GM18498 (cell line): ENCODE results near the gene NKD1.

Experiments
- ATAC-seq: cut with Tn5 transposase; IDR thresholded peaks from one replicate; pipeline ENCODE4 v1.9.1; 2021; ENCODE audit warnings: mild to moderate bottlenecking, moderate library complexity; ENCODE audit not compliant: unreplicated experiment

Gene NKD1

GRCh38 chr16:50643192-50643591 lies 95.0 kb downstream of the NKD1 start:
- ATAC-seq = no peak

DNA sequence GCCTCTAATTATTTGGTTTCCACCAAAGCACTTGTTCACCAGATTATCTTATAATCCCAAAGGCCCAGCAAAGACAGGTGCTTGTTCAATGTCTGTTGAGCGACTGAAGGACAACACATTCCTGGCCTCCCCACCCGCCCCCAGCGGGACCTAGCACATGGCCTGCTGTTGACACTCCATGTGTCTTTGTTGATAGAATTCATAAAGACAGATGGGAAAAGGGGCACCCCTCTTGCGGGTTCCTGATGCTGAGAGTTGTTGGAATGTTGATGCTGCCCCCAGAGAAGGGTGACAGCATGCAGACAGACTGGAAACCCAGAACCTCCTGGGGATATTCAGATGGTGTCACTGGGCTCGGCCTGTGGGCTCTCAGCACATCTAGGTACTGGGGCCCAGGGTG lies 96.0 kb downstream of the NKD1 start:
- no peak for ATAC-seq

DNA sequence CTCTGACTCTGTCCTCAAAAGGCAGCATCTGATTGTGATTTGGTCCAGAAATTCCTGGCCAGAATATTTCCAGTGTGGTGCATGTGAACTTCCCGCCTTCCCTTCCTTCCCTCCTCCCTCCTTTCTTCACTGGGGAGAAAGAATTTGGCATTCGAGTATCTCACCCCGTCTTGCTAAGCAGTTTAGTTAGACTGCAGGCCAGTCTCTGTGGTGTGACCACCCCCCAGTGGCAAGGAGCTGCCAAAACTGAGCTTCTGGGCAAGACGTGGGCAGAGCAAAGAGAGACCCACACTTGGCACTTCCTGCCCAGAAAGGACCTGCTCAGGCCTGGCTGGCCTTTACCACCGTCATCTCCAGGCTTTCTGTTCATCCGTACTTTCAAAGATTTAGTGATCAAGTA lies 96.5 kb downstream of the NKD1 start:
- ATAC-seq = no peak

DNA sequence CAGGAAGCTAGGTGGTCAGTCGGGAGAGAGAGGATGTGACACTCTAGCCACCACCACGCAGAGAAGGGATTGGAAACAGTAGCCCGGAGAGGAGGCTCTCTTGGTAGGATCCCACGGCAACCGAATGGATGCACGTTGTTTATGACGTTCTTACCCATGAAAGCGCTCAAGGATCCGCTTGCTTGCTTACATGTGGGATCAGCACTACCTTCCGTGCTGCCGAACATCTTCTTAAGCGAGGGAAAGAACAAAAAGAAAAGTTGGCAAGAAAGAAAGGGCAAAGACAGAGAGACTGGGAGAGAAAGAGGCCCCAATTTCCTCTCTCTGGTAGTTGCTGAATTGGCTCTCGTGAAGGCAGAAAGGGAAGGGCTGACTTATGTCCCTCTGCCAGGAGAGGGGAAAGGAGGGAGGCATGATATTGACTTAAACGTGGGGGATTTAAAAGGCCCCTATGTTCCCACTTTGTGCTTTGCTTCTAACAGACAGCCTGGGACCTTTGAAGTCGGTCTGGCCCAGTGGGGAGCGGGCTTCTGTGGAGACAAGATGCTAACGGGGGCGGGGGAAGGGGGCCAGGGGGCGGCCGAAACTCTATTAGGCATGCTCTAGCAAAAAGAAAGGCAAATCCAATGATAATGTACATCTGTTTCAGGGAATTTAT lies 97.5 kb downstream of the NKD1 start:
- no peak for ATAC-seq

- no peak for ATAC-seq
These were observed 98.1 kb downstream of the NKD1 start for GRCh38 chr16:50646345-50646744.

GRCh38 chr16:50651835-50652438 lies 103.7 kb downstream of the NKD1 start:
- ATAC-seq = no peak

GRCh38 chr16:50652836-50653425 lies 104.7 kb downstream of the NKD1 start:
- no peak for ATAC-seq

- ATAC-seq = no peak
These were observed 105.7 kb downstream of the NKD1 start for GRCh38 chr16:50653633-50654519.

GRCh38 chr16:50655558-50656055 lies 107.4 kb downstream of the NKD1 start:
- no peak for ATAC-seq

- no peak for ATAC-seq
These were observed 109.0 kb downstream of the NKD1 start for GRCh38 chr16:50657241-50657640.

- ATAC-seq = no peak
These were observed 111.6 kb downstream of the NKD1 start for GRCh38 chr16:50659806-50660205.

- no peak for ATAC-seq
These were observed 114.2 kb downstream of the NKD1 start for GRCh38 chr16:50662306-50662940.

DNA sequence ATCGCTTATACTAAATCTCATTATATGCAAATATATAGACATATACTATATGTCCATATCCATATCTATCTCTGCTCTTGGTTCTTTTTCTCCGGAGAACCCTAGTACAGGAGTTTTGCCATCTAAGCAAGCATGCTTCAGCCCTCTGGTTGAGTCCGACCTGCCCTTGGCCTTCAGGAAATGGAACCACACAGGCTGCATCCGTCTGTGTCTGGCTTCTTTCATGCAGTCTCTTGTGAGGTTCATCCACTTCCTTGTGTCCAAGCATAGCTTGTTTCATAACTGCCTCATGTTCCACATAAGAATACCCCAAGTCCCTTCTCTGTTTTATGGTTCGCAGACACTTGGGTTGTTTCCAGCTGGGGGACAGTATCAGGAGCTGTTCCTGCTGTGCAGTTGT lies 116.1 kb downstream of the NKD1 start:
- no peak for ATAC-seq

DNA sequence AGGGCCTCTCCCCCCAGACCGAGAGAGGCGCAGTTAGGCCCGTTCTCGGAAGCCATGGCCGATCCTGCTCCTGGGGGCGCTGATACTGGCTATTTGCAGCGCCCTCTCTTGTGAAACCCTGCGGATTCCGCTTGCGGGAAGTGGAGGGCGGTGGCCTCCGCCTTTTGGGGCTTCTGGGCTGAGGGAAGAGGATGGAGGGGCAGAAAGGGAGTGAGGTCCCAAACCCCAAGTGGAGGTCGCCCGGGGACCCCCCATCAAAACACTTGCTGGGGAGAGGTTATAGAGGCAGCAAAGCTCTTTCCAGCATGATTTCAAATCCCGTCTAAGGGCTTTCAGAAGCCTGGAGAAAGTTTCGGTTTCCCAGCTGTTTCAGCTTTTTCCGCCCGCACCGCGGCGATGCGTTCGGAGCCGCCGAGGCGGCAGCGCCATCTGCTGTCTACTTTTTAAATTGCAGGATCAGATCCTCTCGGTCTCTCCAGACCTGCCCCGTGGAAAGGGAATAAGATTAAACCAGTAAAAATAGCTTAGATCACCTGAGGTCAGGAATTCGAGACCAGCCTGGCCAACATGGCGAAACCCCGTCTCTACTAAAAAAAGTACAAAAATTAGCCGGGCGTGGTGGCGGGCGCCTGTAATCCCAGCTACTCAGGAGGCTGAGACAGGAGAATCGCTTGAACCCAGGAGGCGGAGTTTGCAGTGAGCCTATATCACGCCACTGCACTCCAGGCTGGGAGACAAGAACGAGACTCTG lies 117.1 kb downstream of the NKD1 start:
- ATAC-seq = peak; percentile 46

- ATAC-seq = peak; percentile 81
These were observed 118.7 kb downstream of the NKD1 start for GRCh38 chr16:50666658-50667496.

DNA sequence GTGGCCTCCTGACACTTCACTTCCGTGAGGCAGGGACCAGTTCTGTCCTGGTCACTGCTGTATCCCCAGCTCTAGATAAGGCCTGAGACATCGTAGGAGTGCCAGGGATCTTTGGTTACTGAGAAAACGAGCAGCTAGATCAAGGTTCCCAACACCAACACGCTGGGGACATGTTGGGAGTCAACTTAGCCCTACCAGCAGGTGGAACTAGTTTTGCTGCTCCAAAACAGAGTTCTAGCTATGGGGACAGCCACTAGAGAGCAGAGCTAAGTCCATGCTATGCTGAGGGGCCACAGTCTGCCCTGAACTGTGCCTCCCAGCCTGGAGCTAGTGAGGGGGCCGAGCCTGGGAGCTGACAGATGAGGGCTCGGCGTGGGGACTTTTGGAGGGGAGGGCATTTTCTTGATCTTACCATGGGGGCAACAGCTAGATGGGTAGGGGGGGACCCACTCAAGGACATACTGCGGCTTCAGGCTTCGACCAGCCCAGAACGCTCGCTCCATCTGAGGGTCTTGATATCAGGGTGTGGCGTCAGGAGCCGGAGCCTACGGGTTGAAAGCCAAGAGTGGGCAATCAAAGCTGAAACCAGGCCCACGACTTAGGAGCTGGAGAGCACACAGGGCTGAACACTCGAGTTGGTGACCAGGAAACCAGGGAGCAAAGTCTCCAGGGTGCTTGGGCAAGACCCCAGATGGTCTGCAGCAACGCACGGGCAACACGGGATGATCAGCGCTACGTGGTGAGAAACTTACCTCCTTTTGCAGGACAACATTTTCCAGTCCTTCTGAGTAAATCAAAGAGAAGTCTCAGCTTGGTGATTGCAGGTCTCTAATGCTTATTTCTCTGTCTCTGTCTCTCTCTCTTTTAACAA lies 119.5 kb downstream of the NKD1 start:
- ATAC-seq = no peak

DNA sequence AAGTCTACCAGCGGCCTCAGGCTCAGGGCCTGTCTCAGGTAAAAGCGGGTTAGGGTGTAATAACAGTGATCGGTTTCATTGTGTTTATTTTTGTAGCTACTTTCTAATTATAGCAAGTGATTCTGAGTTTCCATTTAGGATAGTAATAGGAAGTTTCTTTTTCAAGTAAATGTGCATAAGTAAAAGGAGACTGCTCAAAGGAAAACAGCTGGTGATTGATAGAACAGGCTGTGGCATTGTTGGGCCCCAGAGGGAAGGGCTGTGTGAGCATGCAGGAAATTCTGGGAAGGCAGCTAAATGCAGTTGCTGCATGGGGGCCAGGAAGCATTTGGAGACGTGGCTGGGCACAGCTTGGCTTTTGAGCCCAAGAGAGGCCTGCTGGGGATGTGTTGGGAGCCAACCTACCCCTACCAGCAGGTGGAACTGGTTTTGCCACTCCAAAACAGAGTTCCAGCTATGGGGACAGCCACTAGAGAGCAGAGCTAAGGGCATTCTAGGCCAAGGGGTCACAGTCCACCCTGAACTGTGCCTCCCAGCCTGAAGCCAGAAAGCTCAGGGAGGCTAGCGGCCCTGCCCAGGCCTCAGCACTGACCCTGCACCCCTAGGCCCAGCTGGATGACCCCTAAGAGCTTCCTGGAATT lies 120.3 kb downstream of the NKD1 start:
- ATAC-seq = no peak

DNA sequence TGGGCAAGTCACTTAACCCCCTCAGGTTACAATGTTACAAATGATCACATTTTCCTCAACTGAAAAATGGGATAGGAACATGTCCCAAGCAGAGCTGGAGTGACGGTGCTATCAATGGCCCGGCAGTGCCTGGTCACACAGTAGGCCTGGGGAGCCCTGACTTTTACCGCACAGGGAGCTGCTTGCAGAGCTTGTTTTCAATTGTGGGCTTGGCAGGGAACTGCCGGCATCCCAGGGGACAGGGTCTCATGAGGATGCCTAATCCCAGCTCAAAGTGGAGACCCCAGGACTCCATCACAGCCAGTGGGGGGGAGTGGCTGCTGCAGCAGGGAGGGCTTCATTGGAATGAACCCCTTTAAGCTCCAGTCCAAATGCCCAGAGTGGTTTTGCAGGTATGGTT lies 121.5 kb downstream of the NKD1 start:
- ATAC-seq = no peak
